NCI-H345 treated with DMSO at 0.1 percent for 48 hours (cell line): ENCODE data around the gene RAB43.

Source experiments
- DNase-seq: peaks from one replicate; lab custom pipeline; 2025; ENCODE audit not compliant: unreplicated experiment; lab: John Stamatoyannopoulos, UW

Gene RAB43

DNA sequence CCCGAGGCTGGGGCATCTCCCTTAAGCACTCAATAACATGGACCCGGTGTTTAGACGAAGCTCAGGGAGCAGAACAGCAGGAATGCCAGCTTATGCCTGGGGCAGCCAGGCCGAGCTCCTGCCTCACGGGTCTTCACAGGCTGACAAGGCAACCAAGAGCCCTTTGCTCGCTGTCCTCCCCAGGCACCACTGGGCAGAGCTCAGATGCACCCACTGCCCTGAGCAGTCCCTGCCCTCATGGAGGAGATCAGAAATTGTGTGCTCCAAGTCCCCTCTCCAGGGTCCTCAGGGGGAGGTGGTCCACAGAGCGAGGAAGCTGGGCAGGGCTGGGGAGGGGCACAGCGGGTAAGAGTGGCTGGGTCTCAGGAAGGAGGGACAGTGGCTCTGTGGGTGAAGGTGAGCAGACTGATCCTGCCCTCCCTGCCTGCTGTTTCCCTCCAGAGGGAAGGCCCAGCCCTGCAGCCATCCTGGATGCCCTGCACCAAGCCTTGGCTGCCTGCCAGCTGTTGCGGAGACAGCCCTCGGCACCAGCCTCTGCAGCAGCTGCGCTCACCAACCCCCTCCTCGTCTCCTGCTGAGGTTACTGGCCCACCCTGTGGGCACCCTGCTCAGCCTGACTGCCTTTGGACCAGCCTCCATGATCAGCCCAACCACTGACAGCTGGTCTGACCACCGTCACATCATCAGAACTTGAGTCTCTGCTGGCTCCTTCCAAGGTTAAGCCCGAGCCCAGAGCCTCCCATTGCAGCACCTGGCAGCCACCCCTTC is 82.1 kb downstream of the RAB43 start:
- DNase-seq = peak; percentile 58

DNA sequence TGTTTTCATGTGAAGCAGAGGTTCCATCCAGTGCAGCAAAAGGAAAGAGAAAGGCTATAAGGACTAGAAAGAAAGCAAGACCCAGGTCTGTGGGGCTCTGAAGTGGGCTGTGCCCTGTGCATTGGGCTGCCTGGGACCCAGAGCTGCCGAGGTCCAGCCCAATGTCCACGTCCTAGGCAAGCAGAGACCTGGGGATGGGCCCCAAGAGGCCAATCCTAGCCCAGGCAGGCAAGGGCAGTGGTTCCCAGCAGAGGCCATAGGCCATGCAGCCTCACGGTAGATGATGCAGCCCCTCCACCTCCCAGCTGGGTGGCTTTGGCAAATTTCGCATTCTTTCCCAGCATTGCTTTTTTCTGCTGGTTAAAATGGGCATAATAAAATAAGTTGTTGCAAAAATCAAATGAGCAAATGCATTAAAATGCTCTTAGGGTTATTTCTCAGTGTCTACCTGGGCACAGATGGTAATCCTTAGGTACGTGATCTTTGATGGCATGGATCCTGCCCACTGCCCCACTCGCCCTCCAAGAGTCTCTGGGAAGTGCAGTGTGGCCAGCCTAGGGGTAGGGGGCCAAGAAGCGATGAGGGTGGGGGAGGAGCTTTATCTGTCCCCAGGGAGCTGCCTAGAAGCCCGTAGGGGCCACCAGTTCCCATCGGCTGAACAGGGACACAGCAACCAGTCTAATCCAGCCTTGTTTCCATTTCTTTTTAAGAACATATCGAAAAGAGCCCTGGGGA is 83.3 kb downstream of the RAB43 start:
- DNase-seq = no peak
